ENCODE results near the gene KCNJ3.

DNA sequence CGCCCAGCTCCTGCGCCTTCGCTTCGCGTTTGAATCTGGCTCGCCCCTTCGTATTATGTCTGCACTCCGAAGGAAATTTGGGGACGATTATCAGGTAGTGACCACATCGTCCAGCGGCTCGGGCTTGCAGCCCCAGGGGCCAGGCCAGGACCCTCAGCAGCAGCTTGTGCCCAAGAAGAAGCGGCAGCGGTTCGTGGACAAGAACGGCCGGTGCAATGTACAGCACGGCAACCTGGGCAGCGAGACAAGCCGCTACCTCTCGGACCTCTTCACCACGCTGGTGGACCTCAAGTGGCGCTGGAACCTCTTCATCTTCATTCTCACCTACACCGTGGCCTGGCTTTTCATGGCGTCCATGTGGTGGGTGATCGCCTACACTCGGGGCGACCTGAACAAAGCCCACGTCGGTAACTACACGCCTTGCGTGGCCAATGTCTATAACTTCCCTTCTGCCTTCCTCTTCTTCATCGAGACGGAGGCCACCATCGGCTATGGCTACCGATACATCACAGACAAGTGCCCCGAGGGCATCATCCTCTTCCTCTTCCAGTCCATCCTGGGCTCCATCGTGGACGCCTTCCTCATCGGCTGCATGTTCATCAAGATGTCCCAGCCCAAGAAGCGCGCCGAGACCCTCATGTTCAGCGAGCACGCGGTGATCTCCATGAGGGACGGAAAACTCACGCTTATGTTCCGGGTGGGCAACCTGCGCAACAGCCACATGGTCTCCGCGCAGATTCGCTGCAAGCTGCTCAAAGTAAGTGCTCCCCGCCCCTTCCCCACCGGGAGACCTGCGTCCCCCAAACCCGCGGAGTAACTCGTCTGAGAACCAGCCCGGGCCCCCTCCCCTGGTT lies 453 bp downstream of the KCNJ3 start:
- TF ChIP-seq CTCF (IDR thresholded peaks at IDR 0.05): no peak
- no peak for TF ChIP-seq POLR2A (IDR thresholded peaks at IDR 0.05)
- no peak for TF ChIP-seq POLR2AphosphoS5 (IDR thresholded peaks at IDR 0.05)
- TF ChIP-seq EP300 (IDR thresholded peaks at IDR 0.05): no peak
